ENCODE results near the gene ATP2A2. TPM values are rescaled to one million over a fixed set of nuclear protein-coding genes. Genes with fewer than 3 reads are reported as not detected.

Gene ATP2A2
- total and polyA plus RNA-seq, 2 of the 8 experiments (the other 6 are each of a cell fraction or from before 2014, with no cell fraction given), result 86.1 to 271 TPM

- TF ChIP-seq E2F6 (IDR thresholded peaks at IDR 0.05) (no peak), KDM1A (IDR thresholded peaks at IDR 0.05; ENCODE audit: borderline replicate concordance, low read length) (no peak), SIN3A (conservative IDR thresholded peaks at IDR 0.05 in 1 of 2, IDR thresholded peaks at IDR 0.05 in 1 of 2; ENCODE audit: low read depth in 1 of 2, low read length in 2 of 2) (no peak), RXRA (IDR thresholded peaks at IDR 0.05; ENCODE audit: insufficient read depth, low read depth, low read length) (no peak), BACH1 (IDR thresholded peaks at IDR 0.05; ENCODE audit: low read length) (no peak)
These were observed 22.6 kb upstream of the ATP2A2 start (continued) for GRCh38 chr12:110258466-110258865.
